NCI-H345 treated with DMSO at 0.1 percent for 48 hours (cell line): ENCODE measurements around the gene PRDM11.
"Not testable (repeated sequence)": the region's sequence is repeated elsewhere in the genome, so short reads cannot be mapped to it uniquely, and the experiment has no call there.

Experiments
- DNase-seq: peaks from one replicate; lab custom pipeline; 2025; ENCODE audit not compliant: unreplicated experiment; lab: John Stamatoyannopoulos, UW

Gene PRDM11

GRCh38 chr11:45232341-45233080, 86.1 kb downstream of the PRDM11 start:
- DNase-seq: no peak

- peak; percentile 21 for DNase-seq
These were observed 86.8 kb downstream of the PRDM11 start for GRCh38 chr11:45233121-45233803.

GRCh38 chr11:45233804-45234170, 87.3 kb downstream of the PRDM11 start:
- DNase-seq: no peak

- no peak for DNase-seq
These were observed 88.0 kb downstream of the PRDM11 start for GRCh38 chr11:45234306-45235006.

- DNase-seq: no peak
These were observed 91.4 kb downstream of the PRDM11 start for GRCh38 chr11:45237711-45238315.

- DNase-seq: no peak
These were observed 92.3 kb downstream of the PRDM11 start for GRCh38 chr11:45238724-45239123.

- DNase-seq: no peak
These were observed 93.3 kb downstream of the PRDM11 start for GRCh38 chr11:45239733-45240132.

GRCh38 chr11:45243967-45244366, 97.5 kb downstream of the PRDM11 start:
- DNase-seq: no peak

- DNase-seq: no peak
These were observed 99.0 kb downstream of the PRDM11 start for GRCh38 chr11:45245218-45246045.

GRCh38 chr11:45246241-45246640, 99.8 kb downstream of the PRDM11 start:
- DNase-seq: no peak

GRCh38 chr11:45247433-45247832, 101.0 kb downstream of the PRDM11 start:
- no peak for DNase-seq

- DNase-seq: no peak
These were observed 102.1 kb downstream of the PRDM11 start for GRCh38 chr11:45248501-45249011.

- not testable (repeated sequence) for DNase-seq
These were observed 102.9 kb downstream of the PRDM11 start for GRCh38 chr11:45249372-45249771.

GRCh38 chr11:45250035-45250718, 103.7 kb downstream of the PRDM11 start:
- no peak for DNase-seq

GRCh38 chr11:45252134-45252856, 105.9 kb downstream of the PRDM11 start:
- no peak for DNase-seq

- no peak for DNase-seq
These were observed 106.4 kb downstream of the PRDM11 start for GRCh38 chr11:45252877-45253276.

GRCh38 chr11:45253640-45254039, 107.2 kb downstream of the PRDM11 start:
- DNase-seq: no peak

GRCh38 chr11:45254070-45254469, 107.6 kb downstream of the PRDM11 start:
- no peak for DNase-seq

GRCh38 chr11:45258982-45259530, 112.6 kb downstream of the PRDM11 start:
- DNase-seq: no peak
